NCI-H1092 treated with DMSO at 0.1 percent for 48 hours (cell line): ENCODE measurements around the gene DAPK2.

Experiments
- DNase-seq: peaks from one replicate; lab custom pipeline; 2025; lab: John Stamatoyannopoulos, UW

Gene DAPK2

GRCh38 chr15:63864186-63864585 lies 182.1 kb downstream of the DAPK2 start:
- no peak for DNase-seq

- no peak for DNase-seq
Measured at GRCh38 chr15:63861946-63862517, 184.3 kb downstream of the DAPK2 start.

GRCh38 chr15:63860555-63860954 lies 185.7 kb downstream of the DAPK2 start:
- no peak for DNase-seq

- no peak for DNase-seq
Measured at GRCh38 chr15:63860155-63860554, 186.1 kb downstream of the DAPK2 start.

GRCh38 chr15:63858881-63859280 lies 187.4 kb downstream of the DAPK2 start:
- DNase-seq: no peak

- DNase-seq: no peak
Measured at GRCh38 chr15:63858448-63858847, 187.8 kb downstream of the DAPK2 start.

GRCh38 chr15:63857461-63857856 lies 188.8 kb downstream of the DAPK2 start:
- no peak for DNase-seq
